Heart left ventricle (tissue), 16 donors: ENCODE results near the gene CSH2. TPM values are rescaled to one million over a fixed set of nuclear protein-coding genes. Genes with fewer than 3 reads are reported as not detected.
"Not testable (repeated sequence)": the region's sequence is repeated elsewhere in the genome, so short reads cannot be mapped to it uniquely, and the experiment has no call there.

ENCODE experiments used
- ATAC-seq, 4 donors: fragments of 200-7000 bp; cut with Tn5 transposase; one replicate each; pipeline ENCODE4 v1.9.1; 2020 to 2022; ENCODE audit warnings: moderate library complexity in 4 of 4, mild to moderate bottlenecking in 3 of 4, moderate number of reproducible peaks in 1 of 4
- DNase-seq, 5 donors: peaks; one replicate each; pipeline ENCODE4 v3.0.0-alpha.2; 2020
- H3K27ac ChIP-seq, 12 donors: fragments of 200-600 bp; sonication (generic) in 4 of 12; one replicate each; pipeline versions ENCODE4 v1.5.0 to v1.8.0; 2016 to 2022; ENCODE audit warnings: mild to moderate bottlenecking in 2 of 12
- H3K27me3 ChIP-seq, 9 donors: fragments of 200-600 bp; sonication (generic) in 2 of 9; one replicate each; pipeline versions ENCODE4 v1.5.1 to v1.8.0; 2016 to 2022; ENCODE audit warnings: mild to moderate bottlenecking in 3 of 9
- H3K36me3 ChIP-seq, 9 donors: fragments of 200-600 bp; sonication (generic) in 2 of 9; one replicate each; pipeline versions ENCODE4 v1.5.0 to v1.8.0; 2018 to 2022; ENCODE audit warnings: mild to moderate bottlenecking in 2 of 9
- H3K4me1 ChIP-seq, 12 donors: fragments of 200-600 bp; sonication (generic) in 4 of 12; one replicate each; pipeline versions ENCODE4 v1.5.0 to v1.8.0; 2016 to 2022; ENCODE audit warnings: mild to moderate bottlenecking in 3 of 12
- H3K4me3 ChIP-seq, 12 donors: fragments of 200-600 bp; sonication (generic) in 4 of 12; one replicate each; pipeline versions ENCODE4 v1.5.0 to v1.8.0; 2017 to 2022; ENCODE audit warnings: mild to moderate bottlenecking in 9 of 12, moderate library complexity in 4 of 12
- H3K9me3 ChIP-seq, 12 donors: fragments of 200-600 bp; sonication (generic) in 4 of 12; one replicate each; pipeline versions ENCODE4 v1.5.0 to v1.8.0; 2016 to 2022; ENCODE audit warnings: mild to moderate bottlenecking in 1 of 12
- POLR2A ChIP-seq, 2 donors: fragments of 450-650 bp; IDR thresholded peaks; one replicate each; pipeline ENCODE4 v1.6.1; 2017; ENCODE audit warnings: antibody characterized with exemption in 2 of 2, mild to moderate bottlenecking in 2 of 2, moderate library complexity in 2 of 2
- WGBS, 4 donors: extraction: QIAGEN DNeasy Blood & Tissue Kit in 2 of 4; methylation state at CpG; one replicate each; pipeline versions ENCODE4 v1.1.5 to v1.1.7; 2013 to 2018; 5-methylcytosine and 5-hydroxymethylcytosine counted together
- intact Hi-C, 10 donors: fragments of 100-400 bp; cut with DNase I; formaldehyde crosslinking; loops; one replicate each; pipeline versions ENCODE4 v1.11.1 to v1.14.2; 2022
- polyA plus RNA-seq, 2 donors: library from polyadenylated mRNA; stranded (reverse); fragments of 200-250 nt; gene quantifications; one replicate each; pipeline ENCODE4 v1.2.3, GENCODE V29; 2013
- total RNA-seq, 9 donors: library from RNA; depleted of rRNA in 2 of 9; stranded (reverse); fragments of >200 nt in 2 of 9; fragmentation: NEBNext Ultra II Directional in 3 of 9; extraction: Animal tissue kit (Norgen Biotek cat#: 25700) in 3 of 9; gene quantifications; one replicate each; pipeline versions ENCODE4 v1.1.0 to v1.2.4, GENCODE V29; 2016 to 2023
- TF ChIP-seq, protein P1 (sequence below), 12 donors: fragments of 200-600 bp; sonication (generic) in 4 of 12; IDR thresholded peaks; one replicate each; pipeline versions ENCODE4 v1.5.0 to v1.8.0; 2018 to 2022; ENCODE audit warnings: antibody characterized with exemption in 12 of 12, mild to moderate bottlenecking in 5 of 12
- donor health status: ischemic (EF 13 %, LVEDD 7.1; RV severe dilation, severe dysfunction).
- donor health status: healthy with polysubstance abuse.
- donor health status: DM: no; HTN: yes; CAD: no.
- donor health status: DM: no; HTN: no; CAD: no.
- donor health status: ischemic (EF 25% LVEDD 6.9; RV normal size, moderate dysfunction).
- donor health status: ischemic (EF 25% LVEDD 5.7; RV mildly dilated, moderate dysfunction).
- donor health status: healthy.
- donor health status: DM: yes; HTN: yes; CAD: no.
- donor health status: ischemic (EF 35%, LVEDD 5.7; RV mildly dilated, moderate dysfunction).
- donor health status: nonischemic (EF 11% LVEDD 7.7; RV severe dilation, severe dysfunction).
- donor health status: DM: yes; HTN: yes; CAD: no.
- donor health status: PGD.
- donor health status: ischemic (EF 29% LVEDD 5.4; RV normal size, mild dysfunction).
- donor health status: nonischemic (EF 23%, LVEDD 6.1; RV moderate dilation, normal function).

The CSH2 gene
- total and polyA plus RNA-seq, 11 donors, result not detected

GRCh38 chr17:63914471-63914870, 41.0 kb upstream of the CSH2 start:
- 67 to 98% (median 96%) methylated on average over 1 to 7 of the region's 7 CpGs for WGBS, 4 donors
- Histone ChIP-seq H3K27me3 (peaks cover 0 to 11% (median 0%) of the 10 kb centered on the region in 9 donors), H3K36me3 (no peaks in the 10 kb centered on the region), H3K4me3 (no peak overlapping the region), H3K27ac (no peak overlapping the region), H3K4me1 (peaks cover 0 to 6% (median 0%) of the 10 kb centered on the region in 12 donors), H3K9me3 (no peaks in the 10 kb centered on the region)
- TF ChIP-seq, protein P1, sequence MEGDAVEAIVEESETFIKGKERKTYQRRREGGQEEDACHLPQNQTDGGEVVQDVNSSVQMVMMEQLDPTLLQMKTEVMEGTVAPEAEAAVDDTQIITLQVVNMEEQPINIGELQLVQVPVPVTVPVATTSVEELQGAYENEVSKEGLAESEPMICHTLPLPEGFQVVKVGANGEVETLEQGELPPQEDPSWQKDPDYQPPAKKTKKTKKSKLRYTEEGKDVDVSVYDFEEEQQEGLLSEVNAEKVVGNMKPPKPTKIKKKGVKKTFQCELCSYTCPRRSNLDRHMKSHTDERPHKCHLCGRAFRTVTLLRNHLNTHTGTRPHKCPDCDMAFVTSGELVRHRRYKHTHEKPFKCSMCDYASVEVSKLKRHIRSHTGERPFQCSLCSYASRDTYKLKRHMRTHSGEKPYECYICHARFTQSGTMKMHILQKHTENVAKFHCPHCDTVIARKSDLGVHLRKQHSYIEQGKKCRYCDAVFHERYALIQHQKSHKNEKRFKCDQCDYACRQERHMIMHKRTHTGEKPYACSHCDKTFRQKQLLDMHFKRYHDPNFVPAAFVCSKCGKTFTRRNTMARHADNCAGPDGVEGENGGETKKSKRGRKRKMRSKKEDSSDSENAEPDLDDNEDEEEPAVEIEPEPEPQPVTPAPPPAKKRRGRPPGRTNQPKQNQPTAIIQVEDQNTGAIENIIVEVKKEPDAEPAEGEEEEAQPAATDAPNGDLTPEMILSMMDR (IDR thresholded peaks at IDR 0.05), result no peak
- no peak for TF ChIP-seq POLR2A (IDR thresholded peaks at IDR 0.05)
- ATAC-seq (no peak), DNase-seq (no peak)
- intact Hi-C loops, result loop anchor here in 9 of 10 donors (5.0 to 10.0 kb wide), 4 partner anchors 38 to 370 kb away; partner anchors contain the start of gene ERN1 (in 7 of the 9)

DNA sequence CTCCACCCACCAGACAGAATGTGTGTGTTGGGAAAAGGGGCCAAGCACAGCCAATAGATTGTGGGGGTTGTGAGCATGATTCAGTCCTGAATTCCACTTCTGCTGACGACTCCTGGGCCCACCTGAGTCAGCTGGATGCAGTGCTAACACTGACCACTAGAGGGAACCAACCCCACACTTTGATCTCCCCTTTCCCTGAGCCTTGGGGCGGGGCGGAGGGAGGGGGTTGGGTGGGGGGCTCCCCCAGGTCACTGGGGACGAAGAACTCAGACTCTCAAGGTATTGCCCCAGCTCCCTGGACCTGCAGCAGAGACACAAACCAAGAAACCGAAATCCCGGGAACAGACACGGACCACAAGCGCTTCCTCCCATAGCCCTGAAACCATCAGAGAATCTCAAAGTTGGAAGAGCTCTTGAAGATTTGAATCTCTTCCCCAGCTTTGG, 38.2 kb upstream of the CSH2 start:
- Histone ChIP-seq H3K4me3 (no peak overlapping the region), H3K27me3 (peaks cover 0 to 11% (median 0%) of the 10 kb centered on the region in 9 donors), H3K9me3 (no peaks in the 10 kb centered on the region), H3K4me1 (no peaks in the 10 kb centered on the region), H3K36me3 (no peaks in the 10 kb centered on the region), H3K27ac (no peak overlapping the region)
- 32 to 44% (median 40%) methylated on average over 7 to 8 of the region's 8 CpGs for WGBS, 4 donors
- intact Hi-C loops, result loop anchor here in 9 of 10 donors (5.0 to 10.0 kb wide), 4 partner anchors 41 to 373 kb away; partner anchors contain the start of gene ERN1 (in 7 of the 9)
- DNase-seq, result peak in 1 of 5 donors; percentile 34
- TF ChIP-seq, protein P1 (IDR thresholded peaks at IDR 0.05), result peak; percentile 77 to 91 (median 81)
- TF ChIP-seq POLR2A (IDR thresholded peaks at IDR 0.05), result no peak
- peak; percentile 38 to 67 (median 62) for ATAC-seq

GRCh38 chr17:63911041-63911635, 37.7 kb upstream of the CSH2 start, which contains the start of gene CSHL1:
TSS of gene CSHL1 (minus strand) at chr17:63911258. CDS start at chr17:63911196, 62 bp downstream.
- no peak within 1 kb of the TSS for H3K4me3 ChIP-seq
- TF ChIP-seq, protein P1 (IDR thresholded peaks at IDR 0.05), result no peak
- TF ChIP-seq POLR2A (IDR thresholded peaks at IDR 0.05), result no peak
- no peaks in the 10 kb centered on the region for H3K36me3 ChIP-seq
- H3K27me3 ChIP-seq, result peaks cover 0 to 11% (median 0%) of the 10 kb centered on the region in 9 donors
- intact Hi-C loops, result loop anchor here in 9 of 10 donors (5.0 to 10.0 kb wide), 4 partner anchors 41 to 374 kb away; partner anchors contain the start of gene ERN1 (in 7 of the 9)
- DNase-seq (no peak), ATAC-seq (no peak)
- no peak within 1 kb of the TSS for H3K27ac ChIP-seq
- H3K4me1 ChIP-seq, result no peaks in the 10 kb centered on the region
- no peaks in the 10 kb centered on the region for H3K9me3 ChIP-seq
- 65 to 77% (median 70%) methylated on average over 15 of the region's 15 CpGs for WGBS, 4 donors

GRCh38 chr17:63910096-63910495, 36.6 kb upstream of the CSH2 start:
- H3K4me3 ChIP-seq, result no peak overlapping the region
- H3K4me1 ChIP-seq, result no peaks in the 10 kb centered on the region
- DNase-seq (no peak), ATAC-seq (no peak)
- 80 to 94% (median 81%) methylated on average over 10 to 14 of the region's 14 CpGs for WGBS, 4 donors
- no peak overlapping the region for H3K27ac ChIP-seq
- H3K36me3 ChIP-seq, result no peaks in the 10 kb centered on the region
- intact Hi-C loops, result loop anchor here in 9 of 10 donors (5.0 to 10.0 kb wide), 4 partner anchors 42 to 375 kb away; partner anchors contain the start of gene ERN1 (in 7 of the 9)
- H3K9me3 ChIP-seq, result no peaks in the 10 kb centered on the region
- peaks cover 0 to 11% (median 0%) of the 10 kb centered on the region in 9 donors for H3K27me3 ChIP-seq
- TF ChIP-seq POLR2A (IDR thresholded peaks at IDR 0.05), result no peak
- TF ChIP-seq, protein P1 (IDR thresholded peaks at IDR 0.05), result no peak

GRCh38 chr17:63909586-63909985, 36.1 kb upstream of the CSH2 start:
- ATAC-seq, H3K9me3 ChIP-seq, H3K27ac ChIP-seq, H3K36me3 ChIP-seq, intact Hi-C loops, DNase-seq, H3K4me3 ChIP-seq, H3K4me1 ChIP-seq: not testable (repeated sequence)
- peaks cover 0 to 11% (median 0%) of the 10 kb centered on the region in 9 donors for H3K27me3 ChIP-seq
- WGBS, 4 donors, result 90 to 93% (median 91%) methylated on average over 9 to 10 of the region's 10 CpGs
